ENCODE results near the gene LGALS9C. TPM values are rescaled to one million over a fixed set of nuclear protein-coding genes. Genes with fewer than 3 reads are reported as not detected.
"Not testable (repeated sequence)": the region's sequence is repeated elsewhere in the genome, so short reads cannot be mapped to it uniquely, and the experiment has no call there.

LGALS9C gene
- total RNA-seq, 1 experiment from 2014 or later, result not detected

DNA sequence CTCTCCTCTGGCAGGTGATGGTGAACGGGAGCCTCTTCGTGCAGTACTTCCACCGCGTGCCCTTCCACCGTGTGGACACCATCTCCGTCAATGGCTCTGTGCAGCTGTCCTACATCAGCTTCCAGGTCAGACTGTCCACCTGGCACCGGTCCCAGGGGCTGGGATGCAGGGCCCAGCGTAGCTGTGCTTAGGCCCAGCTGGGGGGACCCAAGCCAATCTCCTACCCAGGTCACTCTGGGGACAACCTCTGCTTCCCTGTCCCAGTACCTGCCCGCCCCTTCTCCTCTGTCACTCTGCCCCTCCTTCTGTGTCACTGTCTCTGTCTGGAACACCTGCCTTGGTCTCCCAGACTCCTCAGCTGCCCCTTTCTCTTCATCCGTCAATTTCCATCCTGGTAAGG lies 11.0 kb downstream of the LGALS9C start:
- H3K27me3 ChIP-seq (ENCODE audit: low read length); H2AFZ ChIP-seq (ENCODE audit: low read length); H3K9ac ChIP-seq (ENCODE audit: low read length); H4K20me1 ChIP-seq (ENCODE audit: insufficient read depth, low read depth, low read length); DNase-seq; H3K27ac ChIP-seq (ENCODE audit: low read length); H3K9me3 ChIP-seq (ENCODE audit: low read length); H3K4me3 ChIP-seq (ENCODE audit: low read length); H3K4me1 ChIP-seq (ENCODE audit: low read length); H3K4me2 ChIP-seq (ENCODE audit: low read depth, low read length, poor library complexity, severe bottlenecking); H3K79me2 ChIP-seq (ENCODE audit: low read length); H3K9me2 ChIP-seq (replicated peaks; ENCODE audit: insufficient read depth, low read length); H3K36me3 ChIP-seq (ENCODE audit: insufficient read depth, low read length): not testable (repeated sequence)

DNA sequence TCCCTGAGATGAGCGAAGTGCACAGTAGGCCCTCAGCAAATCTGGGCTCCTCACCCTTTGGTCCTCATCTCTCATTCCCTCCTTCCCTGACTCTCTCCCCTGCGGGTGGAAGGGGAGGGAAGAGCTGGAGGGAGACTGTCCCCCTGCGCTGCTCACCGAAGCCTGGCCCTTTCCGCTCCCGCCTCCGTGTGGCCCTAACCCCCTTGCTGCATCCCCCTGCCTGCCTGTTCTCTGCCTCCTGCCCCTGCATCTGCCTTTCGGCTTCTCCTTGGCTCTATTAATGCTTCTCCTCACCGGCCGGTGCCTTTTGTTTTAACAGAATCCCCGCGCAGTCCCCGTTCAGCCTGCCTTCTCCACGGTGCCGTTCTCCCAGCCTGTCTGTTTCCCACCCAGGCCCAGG lies 12.0 kb downstream of the LGALS9C start:
- not testable (repeated sequence) for H3K27ac ChIP-seq (ENCODE audit: low read length); H3K36me3 ChIP-seq (ENCODE audit: insufficient read depth, low read length); H3K9me3 ChIP-seq (ENCODE audit: low read length); H3K4me1 ChIP-seq (ENCODE audit: low read length); H4K20me1 ChIP-seq (ENCODE audit: insufficient read depth, low read depth, low read length); H3K4me3 ChIP-seq (ENCODE audit: low read length); DNase-seq; H2AFZ ChIP-seq (ENCODE audit: low read length); H3K9me2 ChIP-seq (replicated peaks; ENCODE audit: insufficient read depth, low read length); H3K9ac ChIP-seq (ENCODE audit: low read length); H3K4me2 ChIP-seq (ENCODE audit: low read depth, low read length, poor library complexity, severe bottlenecking); H3K79me2 ChIP-seq (ENCODE audit: low read length); H3K27me3 ChIP-seq (ENCODE audit: low read length)

DNA sequence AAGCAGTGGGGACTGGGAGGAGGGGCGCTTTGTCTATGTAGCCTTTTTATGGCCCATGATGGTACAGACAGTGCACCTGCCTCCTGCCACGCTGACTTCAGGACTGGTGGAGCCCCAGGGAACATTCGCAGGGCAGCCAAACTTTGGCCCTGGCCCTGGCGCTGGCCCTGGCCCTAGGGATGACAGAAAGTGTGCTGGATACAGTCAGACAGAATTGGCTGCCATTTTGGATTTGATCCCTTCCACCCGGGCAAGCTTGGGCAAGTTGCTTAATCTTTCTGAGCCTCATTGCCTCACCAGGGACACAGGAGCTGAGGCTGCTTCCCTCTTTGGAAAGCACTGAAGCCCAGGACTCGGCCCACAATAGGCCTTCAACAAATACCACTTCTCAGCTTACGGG lies 13.4 kb downstream of the LGALS9C start:
- H4K20me1 ChIP-seq (ENCODE audit: insufficient read depth, low read depth, low read length); H3K27me3 ChIP-seq (ENCODE audit: low read length); H3K9ac ChIP-seq (ENCODE audit: low read length); H3K79me2 ChIP-seq (ENCODE audit: low read length); H3K9me3 ChIP-seq (ENCODE audit: low read length); DNase-seq; H3K4me3 ChIP-seq (ENCODE audit: low read length); H3K27ac ChIP-seq (ENCODE audit: low read length); H2AFZ ChIP-seq (ENCODE audit: low read length); H3K4me2 ChIP-seq (ENCODE audit: low read depth, low read length, poor library complexity, severe bottlenecking); H3K4me1 ChIP-seq (ENCODE audit: low read length); H3K36me3 ChIP-seq (ENCODE audit: insufficient read depth, low read length); H3K9me2 ChIP-seq (replicated peaks; ENCODE audit: insufficient read depth, low read length): not testable (repeated sequence)

DNA sequence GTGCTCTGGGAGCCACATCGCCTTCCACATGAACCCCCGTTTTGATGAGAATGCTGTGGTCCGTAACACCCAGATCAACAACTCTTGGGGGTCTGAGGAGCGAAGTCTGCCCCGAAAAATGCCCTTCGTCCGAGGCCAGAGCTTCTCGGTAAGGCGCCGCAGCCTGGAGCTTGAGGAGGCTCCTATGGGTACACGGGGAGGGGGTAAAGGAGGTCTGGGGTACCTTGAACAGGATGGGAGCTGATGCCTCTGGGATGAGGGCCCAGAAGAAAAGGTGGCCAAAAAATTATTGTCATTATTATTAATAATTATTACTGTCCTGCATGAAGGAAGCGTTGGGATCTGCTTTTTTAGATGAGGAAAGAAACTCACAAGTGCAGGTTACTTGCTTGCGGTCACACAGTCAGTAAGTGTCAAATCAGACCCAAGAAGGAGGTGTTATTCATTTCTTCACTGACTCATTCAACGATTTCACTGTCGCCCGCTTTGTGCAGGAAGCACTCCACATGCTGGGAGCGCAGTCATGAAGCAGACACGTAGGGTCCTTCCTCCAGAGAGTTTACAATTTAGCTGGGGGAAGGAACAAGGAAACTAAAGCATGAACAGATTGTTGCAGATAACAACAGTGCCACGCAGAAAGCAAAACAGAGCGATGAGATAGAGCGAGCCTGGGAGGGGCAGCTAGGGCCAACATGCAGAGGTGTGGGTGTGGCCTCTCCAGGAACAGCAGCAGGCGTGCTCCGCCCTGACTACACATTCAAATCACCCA lies 16.3 kb downstream of the LGALS9C start:
- not testable (repeated sequence) for H3K4me1 ChIP-seq (ENCODE audit: low read length); H3K4me2 ChIP-seq (ENCODE audit: low read depth, low read length, poor library complexity, severe bottlenecking); H3K9ac ChIP-seq (ENCODE audit: low read length); H3K36me3 ChIP-seq (ENCODE audit: insufficient read depth, low read length); H3K9me3 ChIP-seq (ENCODE audit: low read length); H3K27ac ChIP-seq (ENCODE audit: low read length); H3K79me2 ChIP-seq (ENCODE audit: low read length); H3K9me2 ChIP-seq (replicated peaks; ENCODE audit: insufficient read depth, low read length); H3K27me3 ChIP-seq (ENCODE audit: low read length); H3K4me3 ChIP-seq (ENCODE audit: low read length); H2AFZ ChIP-seq (ENCODE audit: low read length); H4K20me1 ChIP-seq (ENCODE audit: insufficient read depth, low read depth, low read length)
- peak; percentile 27 for DNase-seq

DNA sequence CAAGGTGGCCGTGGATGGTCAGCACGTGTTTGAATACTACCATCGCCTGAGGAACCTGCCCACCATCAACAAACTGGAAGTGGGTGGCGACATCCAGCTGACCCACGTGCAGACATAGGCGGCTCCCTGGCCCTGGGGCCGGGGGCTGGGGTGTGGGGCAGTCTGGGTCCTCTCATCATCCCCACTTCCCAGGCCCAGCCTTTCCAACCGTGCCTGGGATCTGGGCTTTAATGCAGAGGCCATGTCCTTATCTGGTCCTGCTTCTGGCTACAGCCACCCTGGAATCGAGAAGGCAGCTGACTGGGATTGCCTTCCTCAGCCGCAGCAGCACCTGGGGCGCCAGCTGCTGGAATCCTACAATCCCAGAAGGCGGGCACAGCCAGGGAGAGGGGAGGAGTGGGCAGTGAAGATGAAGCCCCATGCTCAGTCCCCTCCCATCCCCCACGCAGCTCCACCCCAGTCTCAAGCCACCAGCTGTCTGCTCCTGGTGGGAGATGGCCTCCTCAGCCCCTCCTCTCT lies 17.7 kb downstream of the LGALS9C start:
- H3K27ac ChIP-seq (ENCODE audit: low read length); H4K20me1 ChIP-seq (ENCODE audit: insufficient read depth, low read depth, low read length); H3K4me3 ChIP-seq (ENCODE audit: low read length); H2AFZ ChIP-seq (ENCODE audit: low read length); H3K27me3 ChIP-seq (ENCODE audit: low read length); DNase-seq; H3K9me2 ChIP-seq (replicated peaks; ENCODE audit: insufficient read depth, low read length); H3K9ac ChIP-seq (ENCODE audit: low read length); H3K79me2 ChIP-seq (ENCODE audit: low read length); H3K4me2 ChIP-seq (ENCODE audit: low read depth, low read length, poor library complexity, severe bottlenecking); H3K9me3 ChIP-seq (ENCODE audit: low read length); H3K4me1 ChIP-seq (ENCODE audit: low read length); H3K36me3 ChIP-seq (ENCODE audit: insufficient read depth, low read length): not testable (repeated sequence)

DNA sequence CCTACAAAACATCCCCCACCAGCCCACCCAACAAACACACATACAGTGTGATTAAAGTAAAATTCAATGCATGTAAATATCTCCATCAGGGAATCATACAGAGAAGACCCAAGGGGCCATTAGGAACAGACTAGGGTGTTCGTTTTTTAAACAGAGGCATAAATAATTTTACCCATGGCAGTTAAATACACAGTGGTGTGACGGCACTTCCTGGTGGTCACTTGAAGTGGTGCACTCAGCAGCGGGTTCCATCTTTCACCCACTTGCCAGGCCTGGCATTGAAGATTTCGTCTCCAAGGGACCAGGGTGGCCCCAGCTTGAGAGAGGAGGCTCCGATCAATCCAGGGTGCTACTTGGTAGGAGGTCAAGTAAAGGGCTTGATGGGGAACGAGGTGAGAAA lies 20.5 kb downstream of the LGALS9C start:
- H3K9me3 ChIP-seq (ENCODE audit: low read length); DNase-seq; H3K9ac ChIP-seq (ENCODE audit: low read length); H3K9me2 ChIP-seq (replicated peaks; ENCODE audit: insufficient read depth, low read length); H4K20me1 ChIP-seq (ENCODE audit: insufficient read depth, low read depth, low read length); H3K27me3 ChIP-seq (ENCODE audit: low read length); H3K36me3 ChIP-seq (ENCODE audit: insufficient read depth, low read length); H3K4me3 ChIP-seq (ENCODE audit: low read length); H3K4me2 ChIP-seq (ENCODE audit: low read depth, low read length, poor library complexity, severe bottlenecking); H3K79me2 ChIP-seq (ENCODE audit: low read length); H2AFZ ChIP-seq (ENCODE audit: low read length); H3K27ac ChIP-seq (ENCODE audit: low read length); H3K4me1 ChIP-seq (ENCODE audit: low read length): not testable (repeated sequence)

DNA sequence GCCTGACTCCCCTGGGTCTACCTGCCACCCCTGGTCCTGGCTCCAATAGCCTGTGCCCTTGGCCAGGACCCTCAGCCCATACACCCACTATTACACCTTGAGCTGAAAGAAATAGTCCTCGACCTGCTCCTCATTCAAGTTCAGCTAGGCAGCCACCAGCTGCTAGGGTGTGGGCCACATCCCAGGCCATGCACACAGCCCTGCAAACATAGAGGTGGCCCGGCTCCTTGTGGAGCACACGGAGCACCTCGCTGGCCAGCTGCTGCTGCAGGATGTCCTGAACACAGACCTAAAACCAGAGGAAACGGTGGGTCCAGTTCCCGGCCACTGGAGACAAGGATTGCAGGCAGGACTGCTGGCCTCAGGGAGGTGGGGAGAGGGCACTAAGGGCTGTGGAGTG lies 22.5 kb downstream of the LGALS9C start:
- H3K9me3 ChIP-seq (ENCODE audit: low read length); H3K27me3 ChIP-seq (ENCODE audit: low read length); H3K4me2 ChIP-seq (ENCODE audit: low read depth, low read length, poor library complexity, severe bottlenecking); H3K27ac ChIP-seq (ENCODE audit: low read length); H2AFZ ChIP-seq (ENCODE audit: low read length); H3K36me3 ChIP-seq (ENCODE audit: insufficient read depth, low read length); H3K4me3 ChIP-seq (ENCODE audit: low read length); H3K9me2 ChIP-seq (replicated peaks; ENCODE audit: insufficient read depth, low read length); H4K20me1 ChIP-seq (ENCODE audit: insufficient read depth, low read depth, low read length); DNase-seq; H3K9ac ChIP-seq (ENCODE audit: low read length); H3K79me2 ChIP-seq (ENCODE audit: low read length); H3K4me1 ChIP-seq (ENCODE audit: low read length): not testable (repeated sequence)

DNA sequence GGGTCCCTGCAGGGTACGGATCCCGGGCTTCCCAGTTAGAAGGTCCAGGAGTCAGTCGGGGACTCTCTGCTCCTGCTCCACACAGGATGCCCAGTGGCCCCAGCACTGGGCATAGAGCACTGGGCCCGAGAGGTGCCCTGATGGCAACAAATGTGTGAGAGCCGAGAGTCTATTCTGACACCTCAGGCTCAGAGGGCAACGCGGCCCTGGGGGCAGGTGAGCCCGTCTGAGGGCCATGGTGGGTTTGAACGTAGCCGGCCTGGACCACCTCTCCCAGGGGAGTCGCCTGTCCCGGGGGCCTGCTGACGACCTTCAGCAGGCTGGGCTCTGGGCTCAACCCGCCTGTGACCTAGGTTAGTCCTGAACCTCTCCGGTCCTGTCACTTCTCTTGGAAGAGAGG lies 23.2 kb downstream of the LGALS9C start:
- H3K27ac ChIP-seq (ENCODE audit: low read length); H3K4me2 ChIP-seq (ENCODE audit: low read depth, low read length, poor library complexity, severe bottlenecking); H3K9ac ChIP-seq (ENCODE audit: low read length); H2AFZ ChIP-seq (ENCODE audit: low read length); H3K9me2 ChIP-seq (replicated peaks; ENCODE audit: insufficient read depth, low read length); DNase-seq; H3K27me3 ChIP-seq (ENCODE audit: low read length); H3K4me1 ChIP-seq (ENCODE audit: low read length); H3K79me2 ChIP-seq (ENCODE audit: low read length); H3K9me3 ChIP-seq (ENCODE audit: low read length); H4K20me1 ChIP-seq (ENCODE audit: insufficient read depth, low read depth, low read length); H3K4me3 ChIP-seq (ENCODE audit: low read length); H3K36me3 ChIP-seq (ENCODE audit: insufficient read depth, low read length): not testable (repeated sequence)

DNA sequence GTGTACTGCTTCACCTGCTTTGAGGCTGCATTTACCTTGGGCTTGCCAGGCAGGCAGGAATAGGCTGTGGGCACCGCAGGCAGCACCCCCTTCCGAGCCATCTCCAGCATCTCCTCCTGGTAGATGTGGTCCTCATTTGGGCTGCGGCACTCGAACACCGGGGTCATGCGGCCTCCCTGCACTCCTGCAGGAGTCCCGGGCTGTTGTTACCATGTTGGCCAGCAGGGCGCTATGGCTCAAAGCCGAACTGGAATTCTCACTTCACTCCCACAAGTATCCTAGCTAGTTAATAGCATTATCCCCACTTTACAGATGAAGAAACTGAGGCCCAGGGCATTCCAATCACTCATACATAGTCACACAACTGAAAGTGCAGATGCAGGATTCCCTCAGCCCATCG lies 23.7 kb downstream of the LGALS9C start:
- H2AFZ ChIP-seq (ENCODE audit: low read length); H3K9me3 ChIP-seq (ENCODE audit: low read length); H3K9ac ChIP-seq (ENCODE audit: low read length); H4K20me1 ChIP-seq (ENCODE audit: insufficient read depth, low read depth, low read length); H3K4me3 ChIP-seq (ENCODE audit: low read length); H3K4me2 ChIP-seq (ENCODE audit: low read depth, low read length, poor library complexity, severe bottlenecking); H3K36me3 ChIP-seq (ENCODE audit: insufficient read depth, low read length); H3K79me2 ChIP-seq (ENCODE audit: low read length); H3K4me1 ChIP-seq (ENCODE audit: low read length); H3K9me2 ChIP-seq (replicated peaks; ENCODE audit: insufficient read depth, low read length); H3K27me3 ChIP-seq (ENCODE audit: low read length); H3K27ac ChIP-seq (ENCODE audit: low read length); DNase-seq: not testable (repeated sequence)
